Placental pericyte (primary cell): ENCODE measurements around the gene ACLY. TPM values are rescaled to one million over a fixed set of nuclear protein-coding genes. Genes with fewer than 3 reads are reported as not detected.

Experiments
- small RNA-seq: library from RNA; depleted of rRNA; stranded (forward); fragments of <200 nt; gene quantifications from one replicate; pipeline ENCODE3, GENCODE V24; 2012; ENCODE audit warnings: low replicate concordance
- total RNA-seq: library from RNA; depleted of rRNA; stranded (reverse); fragments of >200 nt; gene quantifications from 2 replicates; pipeline ENCODE4 v1.2.3, GENCODE V29; 2012

The ACLY gene
- total RNA-seq = 417 and 421 TPM in 2 replicates

GRCh38 chr17:41918314-41919164, at the start of gene ACLY:
Gene ACLY, minus strand, starts transcription at chr17:41918951. Its CDS starts 5,078 bp downstream, at chr17:41913873.

GRCh38 chr17:41966463-41967140, 47.9 kb upstream of the ACLY start, which contains the start of gene CNP:
Gene CNP, plus strand, starts transcription at chr17:41966795. Its CDS starts 90 bp downstream, at chr17:41966885.

GRCh38 chr17:41930009-41930832, 11.5 kb upstream of the ACLY start, which contains the start of gene ODAD4:
Gene ODAD4, plus strand, starts transcription at chr17:41930617. Its CDS starts 107 bp downstream, at chr17:41930724.

GRCh38 chr17:41864836-41865595, 53.7 kb downstream of the ACLY start, which contains the start of gene KLHL11:
Gene KLHL11, minus strand, starts transcription at chr17:41865423. Its CDS starts 53 bp downstream, at chr17:41865370.

GRCh38 chr17:41837761-41838538, 80.8 kb downstream of the ACLY start, which contains the start of gene KLHL10:
Gene KLHL10, plus strand, starts transcription at chr17:41837825. Its CDS starts 108 bp downstream, at chr17:41837933.

GRCh38 chr17:41835800-41836549, 82.8 kb downstream of the ACLY start, which contains the start of gene NT5C3B:
Gene NT5C3B, minus strand, starts transcription at chr17:41836232. Its CDS starts 39 bp downstream, at chr17:41836193.

Small RNA genes lying within 50 kb of the gene (small RNA-seq; reads per million reads assigned to genes)
- gene AC125257.2 = not detected

Other genes with a start within 250 kb of the ACLY start
- gene EIF1, start 230.1 kb downstream of the ACLY start, total RNA-seq = 88.9 and 135 TPM in 2 replicates
- not detected in 2 replicates for gene GAST, start 206.6 kb downstream of the ACLY start, total RNA-seq
- 0.14 and 0.44 TPM in 2 replicates for gene HAP1, start 184.3 kb downstream of the ACLY start, total RNA-seq
- gene JUP, start 132.2 kb downstream of the ACLY start, total RNA-seq = 241 and 249 TPM in 2 replicates
- 67.0 and 95.6 TPM in 2 replicates for gene P3H4, start 107.0 kb downstream of the ACLY start, total RNA-seq
- 283 and 563 TPM in 2 replicates for gene FKBP10, start 105.9 kb downstream of the ACLY start, total RNA-seq
- 78.0 and 79.9 TPM in 2 replicates for gene NT5C3B, start 82.7 kb downstream of the ACLY start, total RNA-seq
- under 0.01 TPM in 1 of 2 replicates, not detected in the other for gene KLHL10, start 81.1 kb downstream of the ACLY start, total RNA-seq
- 27.4 and 44.2 TPM in 2 replicates for gene KLHL11, start 53.5 kb downstream of the ACLY start, total RNA-seq
- 0.57 and 1.3 TPM in 2 replicates for gene ODAD4, start 11.7 kb upstream of the ACLY start, total RNA-seq
- gene CNP, start 47.8 kb upstream of the ACLY start, total RNA-seq = 59.5 and 98.2 TPM in 2 replicates
- gene DNAJC7, start 98.5 kb upstream of the ACLY start, total RNA-seq = 80.7 and 97.4 TPM in 2 replicates
- gene NKIRAS2, start 101.1 kb upstream of the ACLY start, total RNA-seq = 55.8 and 60.4 TPM in 2 replicates
- under 0.01 and 0.22 TPM in 2 replicates for gene C17orf113, start 131.7 kb upstream of the ACLY start, total RNA-seq
- not detected in 2 replicates for gene ZNF385C, start 179.5 kb upstream of the ACLY start, total RNA-seq
- 9.6 and 21.2 TPM in 2 replicates for gene DHX58, start 193.8 kb upstream of the ACLY start, total RNA-seq
- gene KAT2A, start 202.4 kb upstream of the ACLY start, total RNA-seq = 7.2 and 15.7 TPM in 2 replicates
- gene HSPB9, start 203.9 kb upstream of the ACLY start, total RNA-seq = not detected in 2 replicates
- gene RAB5C, start 236.0 kb upstream of the ACLY start, total RNA-seq = 89.5 and 141 TPM in 2 replicates